GM12878 (cell line): ENCODE results near the gene SP8. TPM values are rescaled to one million over a fixed set of nuclear protein-coding genes. Genes with fewer than 3 reads are reported as not detected.

Experiments
- ATAC-seq: fragments of 200-7000 bp; cut with Tn5 transposase; 3 replicates; pipeline ENCODE4 v1.9.1; 2020; ENCODE audit warnings: mild to moderate bottlenecking, moderate library complexity
- BruUV-seq: library from RNA; stranded (reverse); fragments of 400-500 nt; replicated peaks from 2 replicates; lab custom pipeline; 2021; lab: Mats Ljungman, UMichigan
- CTCF ChIA-PET: fragments of 300-600 bp; sonication (Branson Sonifier 250); formaldehyde crosslinking; extraction: SDS; loops from one replicate; lab custom pipeline; 2021; ENCODE audit warnings: inconsistent platforms; lab: Yijun Ruan, JAX
- POLR2A ChIA-PET: fragments of 350-600 bp; formaldehyde crosslinking; extraction: SDS; loops from one replicate; lab custom pipeline; 2021; ENCODE audit warnings: inconsistent platforms; lab: Charles Lee
- RAD21 ChIA-PET: fragments of 300-600 bp; sonication (Branson Sonifier 250); formaldehyde crosslinking; loops from one replicate; lab custom pipeline; 2023; ENCODE audit warnings: antibody characterized with exemption; ENCODE audit not compliant: unreplicated experiment; lab: Charles Lee
- SMC1A ChIA-PET: fragments of 300-600 bp; sonication (Branson Sonifier 250); formaldehyde crosslinking; loops from one replicate; lab custom pipeline; 2023; ENCODE audit not compliant: unreplicated experiment, uncharacterized antibody; lab: Charles Lee
- DNase-seq: peaks from one replicate; pipeline ENCODE4 v3.0.0-alpha.2; 2011; ENCODE audit warnings: low read depth, low spot score
- FAIRE-seq: peaks from 3 replicates; lab custom pipeline; 2011; peaks lifted over from hg19 to GRCh38; lab: Jason Lieb, UNC
- H2AFZ ChIP-seq: 2 replicates; pipeline ENCODE4 v1.6.0; 2011; ENCODE audit warnings: low read depth, low read length, control low read depth; ENCODE audit not compliant: control insufficient read depth
- H3K27ac ChIP-seq: 2 replicates; pipeline ENCODE4 v1.5.1; 2011; ENCODE audit warnings: control low read depth; ENCODE audit not compliant: control insufficient read depth, insufficient read depth
- H3K27me3 ChIP-seq, 2 experiments: replicated peaks in 1 of 2; 2 replicates each; pipeline versions ENCODE4 v1.6.0 to v1.6.1; 2011; ENCODE audit warnings: low read length in 1 of 2; ENCODE audit not compliant: control insufficient read depth in 2 of 2, insufficient read depth in 2 of 2
- H3K36me3 ChIP-seq, 2 experiments: 2 replicates each; pipeline ENCODE4 v1.5.1; 2011; ENCODE audit warnings: low read length in 1 of 2; ENCODE audit not compliant: control insufficient read depth in 2 of 2, insufficient read depth in 2 of 2
- H3K4me1 ChIP-seq: 2 replicates; pipeline ENCODE4 v1.6.1; 2011; ENCODE audit warnings: mild to moderate bottlenecking, low read length, moderate library complexity, mixed read lengths; ENCODE audit not compliant: control insufficient read depth, insufficient read depth
- H3K4me2 ChIP-seq: 2 replicates; pipeline ENCODE4 v1.6.0; 2011; ENCODE audit warnings: control low read depth; ENCODE audit not compliant: control insufficient read depth, insufficient read depth
- H3K4me3 ChIP-seq: fragments of 200-600 bp; sonication (generic); 2 replicates; pipeline ENCODE4 v1.5.1; 2016
- H3K79me2 ChIP-seq: 2 replicates; pipeline ENCODE4 v1.6.0; 2011; ENCODE audit warnings: low read length; ENCODE audit not compliant: control insufficient read depth, insufficient read depth
- H3K9ac ChIP-seq: 2 replicates; pipeline ENCODE4 v1.8.0; 2011; ENCODE audit warnings: low read length, control low read depth, mixed read lengths; ENCODE audit not compliant: control insufficient read depth, insufficient read depth
- H3K9me3 ChIP-seq: replicated peaks from 3 replicates; pipeline ENCODE4 v1.5.1; 2011; ENCODE audit warnings: mild to moderate bottlenecking, low read length; ENCODE audit not compliant: control insufficient read depth, insufficient read depth
- H4K20me1 ChIP-seq: 2 replicates; pipeline ENCODE4 v1.6.0; 2011; ENCODE audit not compliant: control insufficient read depth, insufficient read depth
- BMI1 ChIP-seq: fragments of 450-650 bp; IDR thresholded peaks from 2 replicates; pipeline ENCODE4 v1.6.1; 2016; ENCODE audit warnings: mild to moderate bottlenecking, moderate library complexity, borderline replicate concordance
- CBFB ChIP-seq: IDR thresholded peaks from 2 replicates; pipeline ENCODE4 v1.6.1; 2016; ENCODE audit warnings: antibody characterized with exemption, low read depth
- CEBPB ChIP-seq, 2 experiments: fragments of 150-350 bp in 1 of 2; IDR thresholded peaks; 2 replicates each; pipeline ENCODE4 v1.6.1; 2012 to 2014; ENCODE audit warnings: low read depth in 2 of 2, low read length in 2 of 2, borderline replicate concordance in 1 of 2, inconsistent platforms in 1 of 2
- CHD2 ChIP-seq: IDR thresholded peaks from 2 replicates; pipeline ENCODE4 v1.6.1; 2011; ENCODE audit warnings: low read depth, low read length, improper control_type of control experiment, borderline replicate concordance
- CREB1 ChIP-seq: IDR thresholded peaks from 2 replicates; pipeline ENCODE4 v1.6.1; 2012; ENCODE audit warnings: low read depth, mild to moderate bottlenecking, inconsistent platforms
- CUX1 ChIP-seq: IDR thresholded peaks from 2 replicates; pipeline ENCODE4 v1.6.1; 2012; ENCODE audit warnings: improper control_type of control experiment, low read depth, low read length; ENCODE audit not compliant: insufficient replicate concordance
- DPF2 ChIP-seq: fragments of 450-650 bp; IDR thresholded peaks from 2 replicates; pipeline ENCODE4 v1.6.1; 2017; ENCODE audit warnings: mild to moderate bottlenecking
- ESRRA ChIP-seq: IDR thresholded peaks from 2 replicates; pipeline ENCODE4 v1.6.1; 2012; ENCODE audit warnings: mild to moderate bottlenecking, low read length, improper control_type of control experiment
- ETV6 ChIP-seq, 2 experiments: fragments of 450-650 bp in 1 of 2; IDR thresholded peaks in 1 of 2; conservative IDR thresholded peaks in 1 of 2; 2 replicates each; pipeline ENCODE4 v1.6.1; 2014; ENCODE audit warnings: antibody characterized with exemption in 1 of 2, borderline replicate concordance in 1 of 2, low read depth in 1 of 2, mild to moderate bottlenecking in 1 of 2, moderate library complexity in 1 of 2
- KAT2A ChIP-seq: conservative IDR thresholded peaks from 2 replicates; pipeline ENCODE4 v1.6.1; 2011; ENCODE audit warnings: low read depth, low read length; ENCODE audit not compliant: control insufficient read depth
- RAD21 ChIP-seq: IDR thresholded peaks from 2 replicates; pipeline ENCODE4 v1.6.1; 2011; ENCODE audit warnings: mild to moderate bottlenecking, low read depth, low read length, moderate library complexity; ENCODE audit not compliant: insufficient read depth
- RELB ChIP-seq: fragments of 450-650 bp; IDR thresholded peaks from 2 replicates; pipeline ENCODE4 v1.6.1; 2017; ENCODE audit warnings: low read depth, mild to moderate bottlenecking, moderate library complexity
- RUNX3 ChIP-seq: IDR thresholded peaks from 2 replicates; pipeline ENCODE4 v1.6.1; 2012; ENCODE audit warnings: low read length, inconsistent platforms
- SIX5 ChIP-seq: IDR thresholded peaks from 2 replicates; pipeline ENCODE4 v1.6.1; 2011; ENCODE audit warnings: mild to moderate bottlenecking, low read depth, low read length, moderate library complexity; ENCODE audit not compliant: severe bottlenecking
- SMC3 ChIP-seq: IDR thresholded peaks from 2 replicates; pipeline ENCODE4 v1.6.1; 2011; ENCODE audit warnings: low read length, improper control_type of control experiment, borderline replicate concordance
- ZNF217 ChIP-seq: fragments of 450-650 bp; IDR thresholded peaks from 2 replicates; pipeline ENCODE4 v1.6.1; 2017; ENCODE audit warnings: antibody characterized with exemption, mild to moderate bottlenecking
- ZNF24 ChIP-seq: fragments of 450-650 bp; IDR thresholded peaks from 2 replicates; pipeline ENCODE4 v1.6.1; 2017; ENCODE audit warnings: antibody characterized with exemption, mild to moderate bottlenecking
- WGBS: methylation state at CpG from one replicate; pipeline ENCODE4 v1.1.6; 2016; ENCODE audit warnings: low lambda C conversion rate; ENCODE audit not compliant: insufficient replicate concordance, insufficient coverage; ENCODE audit errors: missing lambda C conversion rate; 5-methylcytosine and 5-hydroxymethylcytosine counted together
- in situ Hi-C: fragments of 300-500 bp; cut with MboI; formaldehyde crosslinking; loops from 9 replicates; pipeline ENCODE4 v1.14.3; 2018; ENCODE audit warnings: mixed read lengths
- intact Hi-C: fragments of 100-400 bp; cut with micrococcal nuclease; formaldehyde crosslinking; loops from one replicate; pipeline ENCODE4 v1.14.2; 2022; ENCODE audit not compliant: unreplicated experiment
- polyA plus RNA-seq, 11 experiments: library from polyadenylated mRNA; depleted of rRNA in 4 of 11; unstranded in 6 of 11; stranded (reverse) in 5 of 11; fragments of >200 nt; fragmentation: Nextera tagmentation in 4 of 11; fragmentation: Illumina TruSeq in 1 of 11; extraction: Ambion mirVana in 4 of 11; extraction: Trizol in 1 of 11; gene quantifications; 1 replicate in 1 of 11; 2 replicates in 10 of 11; pipeline versions ENCODE4 v1.2.1 to v1.2.3, GENCODE V29; 2011 to 2016; ENCODE audit warnings: inconsistent platforms in 2 of 11, missing spikeins in 2 of 11, low read depth in 1 of 11
- total RNA-seq, 4 experiments: library from RNA; depleted of rRNA in 3 of 4; stranded (reverse); fragments of >200 nt in 3 of 4; fragmentation: Illumina TruSeq in 1 of 4; extraction: Trizol in 1 of 4; gene quantifications; 2 replicates each; pipeline versions ENCODE4 v1.2.1 to v1.2.3, GENCODE V29; 2013 to 2021

Gene SP8
- total and polyA plus RNA-seq, 10 of the 15 experiments (the other 5 are each of a cell fraction or from before 2014, with no cell fraction given) = not detected

- 0 out of 2 replicates have a peak overlapping the region, but pooled peaks have one; percentile 24 for H3K4me2 ChIP-seq
- ATAC-seq = peak; percentile 87
- in situ Hi-C loops = loop anchor here (5.0 kb wide), 1 partner anchor 479 kb away; no protein-coding TSS in a partner anchor
- WGBS = 43% methylated on average over 47 of the region's 63 CpGs
- no peak overlapping the region for H3K27ac ChIP-seq
- RAD21 ChIA-PET = no interaction called here
- H3K36me3 ChIP-seq = no peaks in the 10 kb centered on the region
- no peaks in the 10 kb centered on the region for H3K79me2 ChIP-seq
- POLR2A ChIA-PET = no interaction called here
- H2AFZ ChIP-seq = no peak overlapping the region
- no TSS peak for BruUV-seq
- no peaks in the 10 kb centered on the region for H3K4me1 ChIP-seq
- H3K9ac ChIP-seq = no peak overlapping the region
- no peak for FAIRE-seq
- intact Hi-C loops = no loop called here
- no peaks in the 10 kb centered on the region; the same call in 2 of the 3 replicates for H3K9me3 ChIP-seq
- H4K20me1 ChIP-seq = no peaks in the 10 kb centered on the region
- H3K4me3 ChIP-seq = no peak overlapping the region
- SMC1A ChIA-PET = interaction anchor here (0.8 kb wide), 1 partner anchor 475 kb away, joined by 4 read pairs; no protein-coding TSS in a partner anchor
- CTCF ChIA-PET = no interaction called here
- H3K27me3 ChIP-seq = peaks cover 3 to 5% of the 10 kb centered on the region in 2 experiments
- no peak for DNase-seq
- TF ChIP-seq RELB = no peak
- no peak for TF ChIP-seq CUX1
- TF ChIP-seq ZNF24 = no peak
- TF ChIP-seq ZNF217 = no peak
- peak; percentile 23; the same call in 1 of the 2 replicates for TF ChIP-seq SMC3
- TF ChIP-seq ETV6 (conservative IDR thresholded peaks at IDR 0.05 in 1 of 2, IDR thresholded peaks at IDR 0.05 in 1 of 2; ENCODE audit: borderline replicate concordance in 1 of 2, low read depth in 1 of 2) = no peak
- no peak for TF ChIP-seq CBFB
- no peak for TF ChIP-seq BMI1
- TF ChIP-seq RAD21 = peak; percentile 56
- TF ChIP-seq CREB1 = no peak
- no peak for TF ChIP-seq RUNX3
- 0 out of 2 replicates have a peak, but pooled peaks have one; percentile 35 for TF ChIP-seq DPF2
- TF ChIP-seq ESRRA = no peak
- TF ChIP-seq SIX5 = no peak
- TF ChIP-seq CHD2 = no peak
- TF ChIP-seq KAT2A = no peak
- no peak for TF ChIP-seq CEBPB (IDR thresholded peaks at IDR 0.05; ENCODE audit: borderline replicate concordance in 1 of 2, low read depth in 2 of 2, low read length in 2 of 2)
Measured at GRCh38 chr7:20778063-20778721, 8.5 kb downstream of the SP8 start.
